Measurements from ENCODE around the gene ANTXR1.

GRCh38 chr2:69205491-69205890, 192.5 kb downstream of the ANTXR1 start:
- no peak for TF ChIP-seq ISL1 (CRISPR knock-in tag; IDR thresholded peaks at IDR 0.05)
- no peak for TF ChIP-seq PATZ1 (CRISPR knock-in tag; IDR thresholded peaks at IDR 0.05; ENCODE audit: borderline replicate concordance)
- TF ChIP-seq ESRRG (CRISPR knock-in tag; IDR thresholded peaks at IDR 0.05), result no peak
- TF ChIP-seq CSRNP3 (CRISPR knock-in tag; IDR thresholded peaks at IDR 0.05), result no peak
- TF ChIP-seq ZFP30 (CRISPR knock-in tag; IDR thresholded peaks at IDR 0.05), result no peak
- no peak for TF ChIP-seq ARNTL (CRISPR knock-in tag; IDR thresholded peaks at IDR 0.05; ENCODE audit: borderline replicate concordance, low read depth)
